HG02610 (cell line): ENCODE data around the gene CFAP99.
"Not testable (repeated sequence)": the region's sequence is repeated elsewhere in the genome, so short reads cannot be mapped to it uniquely, and the experiment has no call there.

Source experiments
- ATAC-seq: cut with Tn5 transposase; IDR thresholded peaks from one replicate; pipeline ENCODE4 v1.9.1; 2021; ENCODE audit warnings: mild to moderate bottlenecking, moderate library complexity; ENCODE audit not compliant: unreplicated experiment

CFAP99 gene

GRCh38 chr4:2465032-2465431, 46.3 kb downstream of the CFAP99 start:
- no peak for ATAC-seq

GRCh38 chr4:2465544-2465943, 46.8 kb downstream of the CFAP99 start:
- not testable (repeated sequence) for ATAC-seq

- peak; percentile 80 for ATAC-seq
These were observed 49.9 kb downstream of the CFAP99 start, which contains the start of gene RNF4 for GRCh38 chr4:2468456-2469191. Gene RNF4 (plus strand): TSS chr4:2469106. CDS start chr4:2490494, 21,388 bp downstream.

GRCh38 chr4:2469192-2469984, 50.6 kb downstream of the CFAP99 start:
- peak; percentile 40 for ATAC-seq

- no peak for ATAC-seq
These were observed 52.0 kb downstream of the CFAP99 start for GRCh38 chr4:2470791-2471190.

GRCh38 chr4:2472187-2472586, 53.4 kb downstream of the CFAP99 start:
- no peak for ATAC-seq

GRCh38 chr4:2478229-2478628, 59.5 kb downstream of the CFAP99 start:
- ATAC-seq: no peak

GRCh38 chr4:2480649-2481048, 61.9 kb downstream of the CFAP99 start:
- no peak for ATAC-seq

GRCh38 chr4:2482192-2482591, 63.4 kb downstream of the CFAP99 start:
- ATAC-seq: no peak

- ATAC-seq: peak; percentile 54
These were observed 63.9 kb downstream of the CFAP99 start for GRCh38 chr4:2482693-2483092.

GRCh38 chr4:2483237-2483636, 64.5 kb downstream of the CFAP99 start:
- ATAC-seq: no peak

GRCh38 chr4:2484185-2484584, 65.4 kb downstream of the CFAP99 start:
- no peak for ATAC-seq

- ATAC-seq: peak; percentile 52
These were observed 66.2 kb downstream of the CFAP99 start for GRCh38 chr4:2484993-2485392.

GRCh38 chr4:2485956-2486355, 67.2 kb downstream of the CFAP99 start:
- ATAC-seq: no peak

GRCh38 chr4:2486981-2487380, 68.2 kb downstream of the CFAP99 start:
- no peak for ATAC-seq

- ATAC-seq: peak; percentile 69
These were observed 68.9 kb downstream of the CFAP99 start for GRCh38 chr4:2487632-2488031.

- ATAC-seq: no peak
These were observed 70.5 kb downstream of the CFAP99 start for GRCh38 chr4:2489081-2489805.

GRCh38 chr4:2489841-2490552, 71.2 kb downstream of the CFAP99 start:
- no peak for ATAC-seq

- ATAC-seq: no peak
These were observed 74.2 kb downstream of the CFAP99 start for GRCh38 chr4:2492970-2493369.

- ATAC-seq: no peak
These were observed 76.2 kb downstream of the CFAP99 start for GRCh38 chr4:2494992-2495391.

- no peak for ATAC-seq
These were observed 78.6 kb downstream of the CFAP99 start for GRCh38 chr4:2497324-2497723.
